Endothelial cell of hepatic sinusoid (primary cell): Measurements from ENCODE around the gene IGSF6.
"Not testable (repeated sequence)": the region's sequence is repeated elsewhere in the genome, so short reads cannot be mapped to it uniquely, and the experiment has no call there.

ENCODE experiments used
- in situ Hi-C: cut with HindIII; loops from 2 replicates; pipeline ENCODE4 v1.10.0; 2017; ENCODE audit warnings: low sequenced_read_pairs

IGSF6 gene

DNA sequence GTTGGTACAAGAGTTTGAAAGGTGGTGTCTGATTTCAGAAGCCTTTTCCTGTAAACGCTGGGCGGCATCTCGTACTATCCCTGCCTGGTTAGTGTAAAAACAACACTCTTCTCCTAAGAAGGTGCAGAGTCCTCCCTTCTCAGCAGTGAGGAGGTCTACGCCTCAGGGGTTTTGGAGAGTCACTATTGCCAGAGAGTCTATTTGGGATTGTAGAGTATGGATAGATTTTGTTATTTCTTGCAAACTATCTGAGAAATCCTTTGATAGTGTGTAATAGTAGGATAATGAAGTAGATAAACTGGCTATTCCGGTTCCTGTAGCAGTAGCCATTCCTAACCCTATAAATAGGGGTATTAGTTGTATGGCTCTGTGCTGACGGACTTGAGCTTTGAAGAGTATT is 21.5 kb downstream of the IGSF6 start:
- in situ Hi-C loops: not testable (repeated sequence)

DNA sequence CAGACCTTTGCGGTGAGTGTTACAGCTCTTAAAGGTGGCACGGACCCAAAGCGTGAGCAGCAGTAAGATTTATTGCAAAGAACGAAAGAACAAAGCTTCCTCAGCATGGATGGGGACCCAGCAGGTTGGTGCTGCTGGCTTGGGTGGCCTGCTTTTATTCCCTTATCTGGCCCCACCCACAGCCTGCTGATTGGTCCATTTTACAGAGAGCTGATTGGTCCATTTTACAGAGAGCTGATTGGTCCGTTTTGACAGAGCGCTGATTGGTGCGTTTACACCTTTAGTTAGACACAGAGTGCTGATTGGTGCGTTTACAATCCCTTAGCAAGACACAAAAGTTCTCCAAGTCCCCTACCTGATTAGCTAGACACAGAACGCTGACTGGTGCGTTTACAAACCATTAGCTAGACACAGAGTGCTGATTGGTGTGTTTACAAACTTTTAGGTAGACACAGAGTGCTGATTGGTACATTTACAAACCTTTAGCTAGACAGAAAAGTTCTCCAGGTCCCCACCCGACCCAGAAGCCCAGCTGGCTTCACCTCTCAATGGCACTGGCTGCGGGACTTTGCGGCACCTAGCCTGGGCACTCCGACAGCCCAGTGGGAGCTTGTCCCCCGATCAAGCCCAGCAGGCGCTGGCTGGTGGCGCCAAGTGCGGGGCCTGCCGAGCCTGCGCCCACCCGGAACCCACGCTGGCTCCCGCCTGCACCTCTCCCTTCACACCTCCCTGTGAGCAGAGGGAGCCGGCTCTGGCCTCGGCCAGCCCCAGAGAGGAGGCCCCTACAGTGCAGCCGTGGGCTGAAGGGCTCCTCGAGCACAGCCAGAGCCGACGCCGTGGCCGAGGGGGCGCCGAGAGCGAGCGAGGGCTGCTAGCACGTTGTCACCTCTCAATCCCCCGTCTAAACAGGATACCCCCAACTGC is 22.5 kb downstream of the IGSF6 start:
- in situ Hi-C loops: not testable (repeated sequence)

DNA sequence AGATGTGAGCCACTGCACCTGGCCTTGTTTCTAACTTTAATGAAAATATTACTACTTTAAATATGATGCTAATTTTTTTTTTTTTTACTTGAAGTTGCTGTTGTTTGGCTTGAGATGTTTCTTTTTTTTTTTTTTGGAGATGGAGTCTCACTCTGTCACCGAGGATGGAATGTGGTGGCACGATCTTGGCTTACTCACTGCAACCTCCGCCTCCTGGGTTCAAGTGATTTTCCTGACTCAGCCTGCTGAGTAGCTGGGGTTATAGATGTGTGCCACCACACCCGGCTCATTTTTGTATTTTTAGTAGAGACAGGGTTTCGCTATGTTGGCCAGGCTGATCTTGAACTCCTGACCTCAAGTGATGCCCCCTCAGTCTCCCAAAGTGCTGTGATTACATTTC is 23.6 kb downstream of the IGSF6 start:
- in situ Hi-C loops: no loop called here

DNA sequence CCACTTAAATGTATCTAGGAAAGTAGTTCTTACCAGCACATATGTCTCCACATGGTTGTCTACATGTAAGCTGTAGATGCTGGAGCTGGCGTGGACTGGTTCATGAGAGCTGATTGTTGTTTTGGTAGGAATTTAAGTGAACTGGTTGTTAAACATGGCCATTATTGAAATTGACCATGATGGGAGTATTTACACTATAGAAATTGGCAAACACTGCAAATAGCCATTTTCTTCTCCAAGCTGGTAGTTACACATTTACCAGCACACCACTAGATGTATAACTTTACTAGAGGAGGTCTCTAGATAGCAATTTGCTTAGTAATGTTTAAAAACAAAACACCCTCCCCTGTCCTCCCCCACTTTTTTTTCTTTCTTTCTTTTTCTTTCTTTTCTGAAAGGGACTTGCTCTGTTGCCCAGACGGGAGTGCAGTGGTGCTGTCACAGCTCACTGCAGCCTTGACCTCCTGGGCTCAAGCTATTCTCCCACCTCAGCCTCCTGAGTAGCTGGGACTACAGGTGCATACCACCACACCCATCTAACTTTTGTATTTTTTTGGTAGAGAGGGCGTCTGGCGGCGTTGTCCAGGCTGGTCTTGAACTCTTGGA is 24.2 kb downstream of the IGSF6 start:
- in situ Hi-C loops: no loop called here

DNA sequence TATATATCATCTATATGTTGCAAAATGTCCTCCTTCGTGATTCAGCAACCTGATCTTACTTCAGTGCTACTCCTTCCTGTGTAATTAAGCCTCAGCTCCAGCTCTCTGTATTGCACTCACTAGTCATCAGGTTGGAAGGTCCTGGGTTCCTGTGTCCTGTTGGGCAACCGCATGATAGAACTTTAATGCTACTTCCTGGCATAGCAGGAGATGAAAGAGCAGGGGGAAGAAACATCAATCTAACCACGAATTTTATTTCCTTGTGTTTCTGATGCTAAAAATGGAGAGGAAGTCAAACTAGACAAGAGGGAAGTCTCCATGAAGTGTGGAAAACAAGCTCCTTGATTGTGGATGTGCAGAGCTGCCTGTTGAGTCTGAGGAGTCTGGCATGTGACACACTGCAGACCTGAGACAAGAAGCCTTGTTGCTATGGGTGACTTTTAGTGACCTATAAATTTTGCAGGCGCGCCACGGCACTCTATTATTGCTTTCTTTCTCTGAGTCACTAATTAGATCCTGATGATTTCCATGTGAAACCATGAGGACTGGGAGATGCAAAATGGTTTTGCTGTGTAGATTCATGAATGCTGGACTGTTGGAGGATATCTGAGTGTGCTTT is 25.6 kb downstream of the IGSF6 start:
- in situ Hi-C loops: no loop called here

DNA sequence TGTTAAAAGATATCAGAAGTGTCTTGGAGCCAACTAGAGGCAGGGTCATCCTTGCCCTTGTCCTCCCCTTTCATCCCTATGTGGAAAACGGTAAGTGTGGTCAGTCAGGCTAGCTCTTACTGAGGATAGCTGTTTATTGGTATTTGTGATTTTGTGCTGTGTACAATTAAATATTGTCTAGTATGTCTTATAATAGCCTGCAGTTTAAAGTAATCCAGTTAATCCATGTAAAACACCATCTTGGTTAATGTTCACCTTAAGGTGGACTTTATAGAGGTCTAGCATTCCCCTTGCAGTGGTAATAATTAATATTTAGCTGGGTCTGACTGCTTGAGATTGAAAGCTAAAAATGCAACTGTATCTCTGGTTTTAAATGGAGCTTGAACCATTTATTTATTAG is 27.4 kb downstream of the IGSF6 start:
- in situ Hi-C loops: no loop called here

DNA sequence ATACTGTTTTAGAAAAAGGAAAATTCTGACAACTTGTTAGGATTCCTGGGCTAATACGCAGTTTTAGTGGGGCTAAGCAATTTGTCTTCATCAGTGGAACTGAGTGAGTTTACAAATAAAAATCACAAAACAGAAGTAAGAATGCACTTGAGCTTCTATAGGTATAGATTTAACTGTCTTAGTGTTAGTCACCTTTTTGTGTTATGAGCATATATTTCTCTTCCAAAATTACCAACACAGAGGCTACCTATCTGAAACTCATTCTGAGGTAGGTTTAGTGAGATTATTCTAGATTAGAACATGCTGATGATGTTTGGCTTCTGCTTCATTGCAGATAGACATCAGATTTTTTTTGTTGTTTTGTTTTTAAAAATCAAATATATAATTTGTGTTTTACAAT is 29.9 kb downstream of the IGSF6 start:
- in situ Hi-C loops: no loop called here

DNA sequence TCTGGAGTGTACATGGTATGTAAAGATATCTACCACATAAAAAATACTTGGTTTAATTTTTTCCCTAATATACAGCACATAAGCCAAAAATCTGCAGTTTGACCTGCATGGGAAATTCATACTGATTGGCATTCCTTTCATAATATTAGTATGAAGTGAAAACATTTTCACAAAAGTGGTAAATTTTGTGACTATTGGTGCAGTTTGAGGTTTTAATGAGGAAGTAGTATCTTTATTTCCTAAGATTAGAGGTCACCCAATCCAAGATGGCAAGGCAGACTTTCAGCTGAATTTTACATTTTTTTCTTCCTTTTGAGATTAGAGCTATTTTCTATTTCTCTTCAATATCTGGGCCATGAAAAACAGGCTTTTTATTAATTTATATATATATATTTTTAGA is 31.8 kb downstream of the IGSF6 start:
- in situ Hi-C loops: no loop called here

DNA sequence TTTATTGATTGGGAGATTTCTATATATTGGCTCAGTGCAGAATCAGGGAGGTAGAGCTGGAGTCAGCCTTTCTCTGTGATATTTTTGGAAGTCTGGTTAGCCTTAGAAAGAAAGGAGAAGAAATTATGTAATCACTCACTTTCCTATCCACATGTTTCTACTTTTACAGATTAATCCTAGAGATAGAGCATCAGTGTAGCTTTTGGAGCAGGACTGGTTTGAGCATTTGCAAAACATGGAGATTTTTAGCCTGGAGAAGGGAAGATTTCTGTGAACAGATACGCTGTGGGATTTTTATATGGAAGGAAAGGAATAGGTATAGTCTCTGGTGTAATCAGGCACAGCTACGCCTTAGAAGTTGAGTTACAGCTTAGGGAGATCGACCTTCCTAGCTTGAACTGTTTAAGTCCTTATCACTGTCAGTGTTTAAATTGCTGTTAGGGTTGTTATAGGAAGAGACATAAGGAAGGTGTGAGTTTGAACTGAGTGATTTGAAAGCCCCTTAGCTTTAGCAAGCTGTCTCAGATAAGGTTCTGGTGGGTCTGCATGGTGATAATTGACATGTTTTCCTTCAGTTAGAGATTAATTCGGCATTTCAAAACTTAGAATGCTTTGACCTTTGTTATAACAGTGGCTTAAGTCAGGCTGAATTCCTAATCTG is 32.5 kb downstream of the IGSF6 start:
- in situ Hi-C loops: no loop called here

DNA sequence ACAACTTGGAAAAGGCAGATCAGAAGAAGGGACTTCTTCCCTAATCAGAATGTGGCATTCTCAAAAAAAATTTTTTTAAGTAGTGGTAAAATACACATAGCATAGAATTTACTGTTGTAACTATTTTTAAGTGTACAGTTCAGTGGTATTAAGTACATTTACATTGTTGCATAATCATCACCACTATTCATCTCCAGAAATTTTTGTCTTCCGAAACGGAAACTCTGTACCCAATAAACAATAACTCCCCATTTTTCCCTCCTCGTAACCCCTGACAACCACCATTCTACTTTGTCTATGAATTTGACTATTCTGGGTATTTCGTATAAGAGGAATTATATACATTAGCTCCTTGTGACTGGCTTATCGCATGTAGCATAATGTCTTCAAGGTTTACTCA is 34.1 kb downstream of the IGSF6 start:
- in situ Hi-C loops: no loop called here

DNA sequence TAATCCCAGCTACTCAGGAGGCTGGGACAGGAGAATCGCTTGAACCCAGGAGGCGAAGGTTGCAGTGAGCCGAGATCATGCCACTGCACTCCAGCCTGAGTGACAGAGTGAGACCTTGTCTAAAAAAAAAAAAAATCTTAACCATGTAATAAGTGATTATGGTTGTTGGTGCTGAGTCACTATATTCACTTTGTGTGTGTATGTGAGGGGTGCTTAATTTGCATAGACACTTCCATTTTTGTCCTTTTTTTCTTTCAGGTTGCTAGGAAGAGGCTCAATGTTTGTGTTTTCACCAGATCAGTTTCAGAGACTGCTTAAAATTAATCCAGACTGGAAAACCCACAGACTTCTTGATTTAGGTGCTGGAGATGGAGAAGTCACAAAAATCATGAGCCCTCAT is 34.8 kb downstream of the IGSF6 start:
- in situ Hi-C loops: no loop called here

DNA sequence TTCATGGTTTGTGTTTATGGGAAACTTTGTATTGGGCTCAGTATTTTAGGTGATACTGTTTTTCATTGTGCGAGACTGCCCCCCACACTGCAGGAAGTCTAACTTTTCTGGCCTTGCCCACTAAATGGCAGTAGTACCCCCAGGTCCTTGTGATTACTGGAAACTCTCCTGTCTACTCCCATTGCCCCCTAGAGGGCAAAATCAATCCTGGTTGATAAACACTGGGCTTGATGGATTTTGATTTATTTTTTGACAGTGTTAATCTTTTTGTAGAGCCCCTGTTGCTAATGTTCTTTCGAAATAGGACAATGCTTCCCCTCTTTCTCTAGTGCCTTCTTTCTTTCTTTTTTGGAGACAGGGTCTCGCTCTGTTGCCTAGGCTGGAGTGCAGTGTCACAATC is 37.5 kb downstream of the IGSF6 start:
- in situ Hi-C loops: no loop called here

DNA sequence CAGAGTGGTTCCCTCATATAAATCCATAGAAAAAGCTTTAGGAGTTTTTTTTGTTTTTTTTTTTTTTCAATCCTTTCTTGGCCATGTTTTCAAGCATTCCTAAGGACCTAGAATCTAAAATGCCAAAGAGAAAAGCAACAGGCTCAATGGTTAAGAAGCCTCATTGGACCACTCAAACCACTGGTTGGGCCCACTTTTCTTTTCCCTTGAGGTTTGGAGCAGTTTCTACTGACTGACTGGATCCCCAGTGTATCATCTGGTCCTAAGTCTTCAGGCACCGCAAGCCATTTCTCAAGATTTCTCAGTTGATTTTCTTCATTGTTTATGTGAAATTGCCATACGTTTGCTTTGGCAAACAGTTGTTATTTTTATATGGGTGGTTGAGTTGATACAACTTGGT is 38.6 kb downstream of the IGSF6 start:
- in situ Hi-C loops: no loop called here

DNA sequence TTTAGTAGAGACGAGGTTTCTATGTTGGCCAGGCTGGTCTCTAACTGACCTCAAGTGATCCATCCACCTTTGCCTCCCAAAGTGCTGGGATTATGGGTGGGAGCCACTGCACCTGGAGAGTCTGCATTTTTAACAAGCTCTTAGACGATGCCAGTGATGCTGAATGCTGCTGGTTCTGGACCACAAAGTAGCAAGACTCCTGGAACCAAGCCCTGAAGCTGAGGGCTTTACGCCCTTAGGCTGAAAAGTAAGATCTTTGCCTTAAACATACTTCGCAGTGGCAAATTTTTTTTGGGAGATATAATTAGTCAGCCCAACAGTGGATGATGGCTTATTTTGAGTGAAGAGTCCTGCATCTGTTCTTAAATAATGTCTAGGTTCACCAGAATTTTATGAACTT is 39.0 kb downstream of the IGSF6 start:
- in situ Hi-C loops: no loop called here

DNA sequence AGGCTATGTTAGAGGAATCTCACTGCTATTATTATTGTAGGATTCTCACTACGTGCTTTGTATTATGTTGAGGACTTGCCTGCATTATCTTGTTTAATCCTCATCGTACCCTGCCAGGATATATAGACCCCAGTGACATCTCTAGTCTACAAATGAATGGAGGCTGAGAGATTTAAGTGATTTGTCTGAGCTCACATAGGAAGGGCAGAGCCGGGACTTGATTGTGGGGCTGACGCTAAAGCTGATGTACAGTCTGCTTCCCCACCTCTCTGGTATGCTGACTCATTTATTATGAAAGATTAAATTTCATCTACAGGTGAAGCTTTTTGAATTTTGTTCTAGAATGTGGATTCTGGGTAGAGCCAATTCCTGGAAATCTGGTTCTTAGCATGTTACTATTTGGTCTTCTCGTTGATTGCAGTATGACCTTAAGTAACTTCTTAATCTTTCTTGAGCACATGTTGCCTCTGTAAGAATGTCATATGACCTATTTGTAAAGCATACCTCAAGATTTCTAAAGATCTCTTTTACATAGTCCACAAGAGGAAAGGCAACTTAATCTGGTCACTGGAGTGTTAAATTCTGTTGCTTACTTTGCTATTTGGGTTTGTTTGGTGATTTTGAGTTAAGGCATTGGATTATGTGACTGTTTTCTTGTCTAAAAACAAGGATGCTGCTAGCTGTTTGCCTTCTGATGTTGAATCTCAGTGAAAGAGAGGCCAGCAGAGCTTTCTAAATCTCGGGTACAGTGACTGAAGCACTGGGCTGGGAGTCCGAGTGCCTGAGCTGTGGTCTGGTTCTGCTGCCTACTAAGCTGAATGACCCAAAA is 40.6 kb downstream of the IGSF6 start:
- in situ Hi-C loops: no loop called here

DNA sequence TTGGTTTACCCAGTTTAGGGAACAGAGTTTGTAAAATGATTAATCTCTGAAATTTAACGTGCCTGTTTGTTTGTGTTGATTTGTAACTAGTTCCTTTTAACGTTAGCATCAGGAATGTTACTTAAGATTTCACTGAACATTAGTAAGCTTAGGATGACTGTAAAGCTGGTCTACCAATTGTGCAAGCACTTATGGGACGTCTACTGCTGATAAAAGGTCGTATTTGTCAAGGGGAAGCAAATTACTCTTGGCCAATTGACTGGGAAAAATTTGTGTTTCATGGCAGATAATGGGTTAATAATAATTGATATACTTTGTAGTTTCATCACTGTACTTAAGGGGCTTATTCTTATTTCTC is 41.2 kb downstream of the IGSF6 start:
- in situ Hi-C loops: no loop called here

DNA sequence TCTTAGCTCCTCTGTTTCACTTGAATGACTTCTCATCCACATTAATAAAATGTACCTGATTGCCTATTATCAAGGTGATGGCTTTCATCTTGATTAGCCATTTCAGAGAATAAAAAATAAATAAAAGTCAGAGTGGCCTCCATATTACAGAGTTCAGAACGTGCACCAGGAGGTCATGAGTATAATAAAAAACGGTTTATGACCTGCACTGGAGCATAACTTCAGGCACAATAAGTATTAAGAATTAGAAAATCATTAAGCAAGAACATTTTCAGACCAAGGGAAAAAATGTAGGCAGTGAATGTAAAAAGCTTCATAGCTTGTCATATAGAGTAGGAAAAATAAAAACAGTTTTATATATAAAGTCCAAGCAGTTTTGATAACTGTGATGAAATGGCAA is 41.6 kb downstream of the IGSF6 start:
- in situ Hi-C loops: no loop called here

DNA sequence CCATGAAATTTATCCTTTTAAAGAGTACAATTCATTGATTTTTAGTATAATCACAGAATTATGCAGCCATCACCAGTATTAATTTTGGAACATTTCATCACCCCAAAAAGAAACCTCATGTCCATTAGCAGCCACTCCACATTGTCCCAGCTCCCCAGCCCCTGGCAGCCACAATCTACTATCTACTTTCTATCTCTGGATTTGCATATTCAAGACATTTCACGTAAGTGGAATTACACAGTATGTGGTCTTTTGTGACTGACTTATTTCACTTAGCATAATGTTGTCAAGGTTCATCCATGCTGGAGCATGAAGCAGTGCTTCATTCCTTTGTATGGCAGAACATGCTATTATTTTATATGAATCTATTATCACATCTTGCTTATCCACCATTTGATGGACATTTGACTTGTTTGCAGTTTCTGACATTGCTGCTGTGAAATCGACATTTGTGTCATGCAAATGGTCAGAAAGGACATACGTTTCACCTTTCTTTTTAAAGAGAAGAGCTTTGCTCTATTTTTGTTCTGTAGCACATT is 42.3 kb downstream of the IGSF6 start:
- in situ Hi-C loops: no loop called here

DNA sequence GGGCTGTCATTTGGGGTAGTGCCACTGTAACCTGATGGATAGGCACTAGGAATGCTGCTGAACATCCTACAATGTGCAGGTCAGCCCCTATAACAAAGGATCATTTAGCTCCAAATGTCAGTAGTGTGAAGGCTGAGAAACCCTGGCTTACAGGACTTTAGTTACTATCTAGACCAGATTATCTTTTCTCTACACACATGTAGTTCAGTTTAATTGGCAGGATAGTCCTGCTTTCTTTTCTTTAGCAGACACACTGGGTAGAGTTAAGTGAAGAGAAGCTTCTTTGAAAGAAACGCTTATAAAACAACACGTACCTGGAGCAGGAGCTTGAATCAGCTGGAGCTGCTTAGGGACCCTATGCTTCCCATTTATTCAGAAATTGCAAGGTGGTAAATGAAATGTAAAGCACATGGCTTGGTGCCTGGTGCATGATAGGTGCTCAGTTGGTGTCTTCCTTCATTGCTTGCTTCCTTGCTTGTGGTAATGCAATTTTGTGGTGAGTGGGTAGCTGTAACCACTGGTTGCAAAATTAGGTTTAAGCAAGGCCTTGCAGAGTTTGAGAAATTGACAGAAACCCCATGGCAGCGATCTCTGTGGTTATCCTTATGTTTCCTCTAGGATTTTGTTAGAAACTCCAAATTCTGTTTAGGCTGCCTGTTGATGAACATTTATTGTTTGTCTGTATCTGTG is 43.6 kb downstream of the IGSF6 start:
- in situ Hi-C loops: no loop called here

DNA sequence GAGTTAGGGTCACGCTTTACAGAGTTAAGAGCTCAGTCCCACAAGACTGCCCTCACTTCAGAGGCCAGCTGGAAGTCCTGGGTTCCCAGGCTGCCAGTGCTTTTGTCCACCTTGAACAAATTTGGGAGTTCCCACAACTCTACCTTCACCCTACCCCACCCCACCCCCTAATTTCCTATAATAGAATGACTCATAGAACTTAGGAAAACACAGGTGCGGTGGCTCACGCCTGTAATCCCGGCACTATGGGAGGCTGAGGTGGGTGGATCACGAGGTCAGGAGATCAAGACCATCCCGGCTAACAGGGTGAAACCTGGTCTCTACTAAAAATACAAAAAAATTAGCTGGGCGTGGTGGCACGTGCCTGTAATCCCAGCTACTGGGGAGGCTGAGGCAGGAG is 46.6 kb downstream of the IGSF6 start:
- in situ Hi-C loops: not testable (repeated sequence)
